ENCODE results near the gene OR4D1. TPM values are rescaled to one million over a fixed set of nuclear protein-coding genes. Genes with fewer than 3 reads are reported as not detected.

The OR4D1 gene
- total and polyA plus RNA-seq, 2 of the 4 experiments (the other 2 are of a cell fraction): not detected

- Histone ChIP-seq H3K9ac (ENCODE audit: low read depth, low read length) (no peak overlapping the region), H3K4me1 (ENCODE audit: control insufficient read depth, insufficient read depth, low read length) (no peaks in the 10 kb centered on the region), H2AFZ (replicated peaks; ENCODE audit: low read length, poor library complexity) (no peak overlapping the region), H3K79me1 (ENCODE audit: low read depth in 1 of 2, low read length in 2 of 2) (no peaks in the 10 kb centered on the region), H3K27me3 (ENCODE audit: control insufficient read depth, insufficient read depth, low read length) (no peaks in the 10 kb centered on the region), H4K91ac (ENCODE audit: insufficient read depth, low read depth, low read length) (no peak overlapping the region), H2BK120ac (ENCODE audit: low read depth, low read length) (no peak overlapping the region), H3K36me3 (ENCODE audit: control insufficient read depth, insufficient read depth, low read length) (no peaks in the 10 kb centered on the region), H3K4ac (ENCODE audit: low read depth, low read length) (no peak overlapping the region), H4K5ac (ENCODE audit: low read depth, low read length) (no peak overlapping the region), H2AK5ac (ENCODE audit: low read depth, low read length) (no peak overlapping the region), H3K9me3 (ENCODE audit: control insufficient read depth, insufficient read depth, low read length) (no peaks in the 10 kb centered on the region), H3K14ac (replicated peaks; ENCODE audit: low read depth, low read length) (no peak overlapping the region), H3K4me2 (ENCODE audit: low read depth, low read length) (no peak overlapping the region), H2BK15ac (ENCODE audit: low read depth, low read length) (no peak overlapping the region), H2BK20ac (ENCODE audit: low read depth, low read length) (no peak overlapping the region), H3K4me3 (ENCODE audit: insufficient read depth, low read depth, low read length) (no peak overlapping the region), H3K27ac (ENCODE audit: insufficient read depth, low read length) (no peak overlapping the region), H4K8ac (ENCODE audit: low read depth in 2 of 2, low read length in 2 of 2) (no peak overlapping the region), H3K23ac (ENCODE audit: low read depth, low read length) (no peak overlapping the region), H3K56ac (ENCODE audit: extremely low read depth, insufficient read depth, low read length) (no peak overlapping the region), H3K18ac (ENCODE audit: low read depth, low read length) (no peak overlapping the region), H3K9me1 (ENCODE audit: insufficient read depth, low read length) (no peaks in the 10 kb centered on the region), H2BK5ac (ENCODE audit: low read depth, low read length, poor library complexity, severe bottlenecking) (no peak overlapping the region), H2AK9ac (replicated peaks; ENCODE audit: low read depth, low read length, poor library complexity) (no peak overlapping the region), H4K20me1 (ENCODE audit: insufficient read depth, low read length) (no peaks in the 10 kb centered on the region)
- ChIA-PET POLR2A (ENCODE audit: unreplicated experiment) (no interaction called here), CTCF (no interaction called here)
- no CpG with 5 or more reads among the region's 1 CpG for WGBS, 2 experiments (ENCODE audit: extremely low coverage in 2 of 2, insufficient read length in 1 of 2)
- intact Hi-C loops (cut with micrococcal nuclease): no loop called here
- peak; percentile 33 for DNase-seq
- in situ Hi-C loops (cut with MboI; ENCODE audit: low sequenced_read_pairs): loop anchor here (25.0 kb wide), 2 partner anchors 868 to 993 kb away; no protein-coding TSS in a partner anchor
- ATAC-seq (ENCODE audit: low read depth): no peak
- dilution Hi-C loops (cut with HindIII; ENCODE audit: low sequenced_read_pairs, unreplicated experiment): no loop called here
- TF ChIP-seq MAZ (IDR thresholded peaks at IDR 0.05; ENCODE audit: borderline replicate concordance, low read depth, low read length) (no peak), SMC3 (IDR thresholded peaks at IDR 0.05; ENCODE audit: low read depth, low read length) (no peak), FOS (IDR thresholded peaks at IDR 0.05; ENCODE audit: low read depth, low read length) (peak; percentile 11; the same call in 1 of the 2 replicates), RAD21 (IDR thresholded peaks at IDR 0.05; ENCODE audit: low read length) (no peak)
- no TSS peak for BruUV-seq (replicated peaks)
Measured at GRCh38 chr17:58105093-58105492, 43.1 kb upstream of the OR4D1 start.

Data from IMR-90 (cell line).